Measurements from ENCODE around the gene SYT17.

The SYT17 gene

DNA sequence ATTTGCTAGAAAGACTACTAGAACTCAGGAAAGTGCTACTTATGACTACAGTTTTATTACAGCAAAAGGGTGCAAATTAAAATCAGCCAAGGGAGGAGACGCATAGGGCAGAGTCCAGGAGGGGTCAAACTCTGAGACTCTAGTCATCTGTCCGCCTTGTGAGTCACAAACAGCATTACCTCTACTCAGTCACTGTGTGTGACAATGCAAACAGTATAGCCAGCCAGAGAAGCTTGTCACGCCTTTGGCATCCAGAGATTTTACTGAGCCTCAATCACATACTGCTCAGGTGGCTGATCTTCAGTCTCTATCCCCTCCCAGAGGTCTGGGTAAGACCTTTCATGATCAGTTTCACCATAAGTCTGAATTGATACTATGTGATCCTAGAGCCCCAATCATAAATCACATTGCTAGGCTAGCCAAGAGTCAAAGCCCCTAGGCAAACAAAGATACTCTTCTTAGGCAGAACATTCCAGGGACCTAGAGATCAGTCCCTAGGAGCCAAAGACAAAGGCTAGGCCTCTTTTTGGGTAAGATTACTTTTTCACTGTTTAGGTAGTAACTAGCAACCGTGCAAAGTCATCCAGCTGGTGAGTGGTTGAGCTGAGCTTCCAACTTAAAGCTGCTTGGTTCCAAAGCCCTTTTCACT is 68.6 kb downstream of the SYT17 start:
- TF ChIP-seq POLR2AphosphoS5 (IDR thresholded peaks at IDR 0.05; ENCODE audit: low read depth, low read length), result no peak
- TF ChIP-seq FOXP2 (optimal IDR thresholded peaks at IDR 0.05; ENCODE audit: borderline replicate concordance, extremely low read depth, extremely low read length, insufficient read depth), result no peak
- TF ChIP-seq TAF1 (IDR thresholded peaks at IDR 0.05; ENCODE audit: borderline replicate concordance, insufficient read depth, low read length), result no peak
- no peak for TF ChIP-seq REST (IDR thresholded peaks at IDR 0.05; ENCODE audit: insufficient read depth in 1 of 2, low read depth in 2 of 2, low read length in 2 of 2)
- TF ChIP-seq SIN3A (IDR thresholded peaks at IDR 0.05; ENCODE audit: borderline replicate concordance, insufficient read depth, low read length), result no peak

- TF ChIP-seq TAF1 (IDR thresholded peaks at IDR 0.05; ENCODE audit: borderline replicate concordance, insufficient read depth, low read length), result no peak
- TF ChIP-seq POLR2AphosphoS5 (IDR thresholded peaks at IDR 0.05; ENCODE audit: low read depth, low read length), result no peak
- TF ChIP-seq FOXP2 (optimal IDR thresholded peaks at IDR 0.05; ENCODE audit: borderline replicate concordance, extremely low read depth, extremely low read length, insufficient read depth), result no peak
- TF ChIP-seq SIN3A (IDR thresholded peaks at IDR 0.05; ENCODE audit: borderline replicate concordance, insufficient read depth, low read length), result no peak
- no peak for TF ChIP-seq REST (IDR thresholded peaks at IDR 0.05; ENCODE audit: insufficient read depth in 1 of 2, low read depth in 2 of 2, low read length in 2 of 2)
Measured at GRCh38 chr16:19238406-19238805, 70.4 kb downstream of the SYT17 start.

DNA sequence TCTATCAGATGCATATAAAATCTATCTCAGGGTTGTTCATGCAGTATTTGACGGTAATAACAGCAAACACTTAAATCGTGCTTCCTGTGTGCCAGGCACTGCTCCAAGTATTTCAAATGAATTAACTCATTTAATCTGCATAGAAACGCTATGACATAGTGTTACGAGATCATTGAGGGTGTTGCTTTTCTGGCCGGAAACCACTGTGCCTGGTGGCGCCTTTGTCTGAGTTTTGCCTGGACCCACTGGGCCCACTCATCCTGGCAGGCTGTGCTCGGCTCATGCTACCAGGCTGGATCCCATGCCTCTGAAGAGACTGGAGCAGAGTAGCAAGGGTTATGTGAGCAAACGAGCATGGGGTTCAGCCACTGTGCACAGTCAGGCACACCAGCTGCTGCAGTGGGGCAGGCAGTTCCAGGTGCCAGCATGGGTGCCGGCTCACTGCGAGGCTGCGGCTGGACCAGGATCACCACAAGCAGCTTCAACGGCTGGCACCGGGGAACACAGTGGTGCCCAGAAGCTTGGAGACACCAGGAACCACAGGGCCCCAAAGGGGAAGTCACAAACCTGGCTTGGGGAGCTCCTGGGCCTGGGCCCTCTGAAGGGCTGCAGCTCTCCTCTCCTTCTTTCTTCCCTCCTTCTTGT is 71.6 kb downstream of the SYT17 start:
- TF ChIP-seq SIN3A (IDR thresholded peaks at IDR 0.05; ENCODE audit: borderline replicate concordance, insufficient read depth, low read length) (no peak), FOXP2 (optimal IDR thresholded peaks at IDR 0.05; ENCODE audit: borderline replicate concordance, extremely low read depth, extremely low read length, insufficient read depth) (no peak), TAF1 (IDR thresholded peaks at IDR 0.05; ENCODE audit: borderline replicate concordance, insufficient read depth, low read length) (no peak), POLR2AphosphoS5 (IDR thresholded peaks at IDR 0.05; ENCODE audit: low read depth, low read length) (no peak), REST (IDR thresholded peaks at IDR 0.05; ENCODE audit: insufficient read depth in 1 of 2, low read depth in 2 of 2, low read length in 2 of 2) (no peak)

GRCh38 chr16:19240494-19240893 is 72.5 kb downstream of the SYT17 start:
- no peak for TF ChIP-seq REST (IDR thresholded peaks at IDR 0.05; ENCODE audit: insufficient read depth in 1 of 2, low read depth in 2 of 2, low read length in 2 of 2)
- TF ChIP-seq TAF1 (IDR thresholded peaks at IDR 0.05; ENCODE audit: borderline replicate concordance, insufficient read depth, low read length), result no peak
- no peak for TF ChIP-seq FOXP2 (optimal IDR thresholded peaks at IDR 0.05; ENCODE audit: borderline replicate concordance, extremely low read depth, extremely low read length, insufficient read depth)
- no peak for TF ChIP-seq POLR2AphosphoS5 (IDR thresholded peaks at IDR 0.05; ENCODE audit: low read depth, low read length)
- no peak for TF ChIP-seq SIN3A (IDR thresholded peaks at IDR 0.05; ENCODE audit: borderline replicate concordance, insufficient read depth, low read length)
